ENCODE measurements around the gene NDC80.
"Not testable (repeated sequence)": the region's sequence is repeated elsewhere in the genome, so short reads cannot be mapped to it uniquely, and the experiment has no call there.

The NDC80 gene

DNA sequence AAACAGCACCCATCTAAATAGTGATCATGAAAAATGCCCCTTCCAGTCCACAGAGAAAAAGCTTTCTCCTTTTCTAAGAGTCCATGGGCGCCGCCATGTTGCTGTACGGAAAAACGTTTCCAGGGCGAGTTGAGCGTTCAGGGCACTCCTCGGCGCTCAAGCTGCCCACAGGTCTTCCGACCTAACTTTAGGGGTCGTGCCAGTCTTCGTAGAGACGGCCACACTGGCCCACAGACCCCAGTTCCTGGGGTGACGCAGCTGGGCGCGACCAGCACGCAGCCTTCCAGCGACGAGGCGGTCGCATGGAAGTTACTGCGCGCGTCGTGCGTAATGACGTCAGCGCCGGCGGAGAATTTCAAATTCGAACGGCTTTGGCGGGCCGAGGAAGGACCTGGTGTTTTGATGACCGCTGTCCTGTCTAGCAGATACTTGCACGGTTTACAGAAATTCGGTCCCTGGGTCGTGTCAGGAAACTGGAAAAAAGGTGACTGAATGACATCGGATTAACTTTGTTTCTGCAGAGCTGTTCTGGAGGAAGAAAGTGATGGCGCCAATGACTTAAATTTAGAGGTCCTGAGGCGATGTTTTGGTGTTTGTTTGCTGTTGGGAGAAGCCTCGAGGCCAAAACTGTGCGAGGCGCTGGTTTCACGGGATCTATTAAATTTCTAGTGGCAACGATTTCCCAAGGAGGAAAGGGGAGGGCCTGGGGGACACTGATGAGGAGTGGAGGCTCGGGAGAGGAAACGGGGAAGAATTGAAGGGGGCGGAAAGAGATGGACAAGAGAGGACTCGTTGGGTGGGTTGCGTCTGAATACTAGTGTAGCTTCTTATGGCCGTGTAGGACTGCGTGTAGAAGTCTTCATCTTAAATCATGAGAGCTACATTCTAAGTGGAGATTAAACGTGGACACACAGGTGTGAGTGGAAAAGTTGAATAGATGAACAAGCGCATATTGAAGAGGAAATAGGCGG lies at the start of gene NDC80, which contains the start of gene METTL4:
NDC80 (plus strand) TSS at position 358 of the 971 bp plus-strand sequence. CDS start 1,429 bp downstream, outside the sequence.
METTL4 (minus strand) TSS at position 306 of the 971 bp plus-strand sequence. CDS start 4,289 bp downstream, outside the sequence.
- DNase-seq (ENCODE audit: low read depth): peak; percentile 69

DNA sequence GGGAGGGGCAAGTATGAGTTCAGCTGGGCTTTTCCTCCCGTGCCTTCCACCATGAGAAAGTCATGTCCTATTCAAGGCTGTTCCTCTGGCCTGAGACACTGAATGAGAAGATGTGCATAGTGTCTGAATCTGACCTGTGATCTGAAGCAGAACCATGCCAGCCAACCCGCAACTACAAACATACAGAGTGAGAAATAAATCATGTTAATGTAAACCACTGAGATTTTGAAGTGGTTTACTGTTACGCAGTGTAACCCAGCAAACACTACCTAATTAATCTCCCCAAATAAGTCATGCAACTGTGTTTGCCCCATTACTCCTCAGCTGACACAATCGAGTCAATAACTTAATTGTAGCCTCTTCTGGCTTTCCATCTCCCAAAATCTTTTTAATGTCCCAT lies 49.2 kb upstream of the NDC80 start:
- DNase-seq (ENCODE audit: low read depth): no peak

DNA sequence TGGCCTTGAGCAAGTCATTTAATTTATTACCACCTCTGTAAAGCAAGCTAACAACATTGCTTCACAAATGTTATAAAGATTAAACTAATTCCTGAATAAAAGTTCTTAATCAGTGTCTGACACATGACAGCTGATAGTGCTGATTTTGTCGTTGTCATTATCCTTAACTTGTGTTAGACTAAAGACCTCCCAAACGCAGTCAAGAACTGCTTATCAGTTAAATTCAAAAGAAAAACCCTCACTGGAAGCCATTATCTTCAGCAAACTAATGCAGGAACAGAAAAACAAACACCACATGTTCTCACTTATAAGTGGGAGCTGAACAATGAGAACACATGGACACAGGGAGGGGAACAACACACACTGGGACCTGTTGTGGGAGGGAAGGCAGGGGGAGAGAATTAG lies 46.6 kb upstream of the NDC80 start:
- DNase-seq (ENCODE audit: low read depth): not testable (repeated sequence)

DNA sequence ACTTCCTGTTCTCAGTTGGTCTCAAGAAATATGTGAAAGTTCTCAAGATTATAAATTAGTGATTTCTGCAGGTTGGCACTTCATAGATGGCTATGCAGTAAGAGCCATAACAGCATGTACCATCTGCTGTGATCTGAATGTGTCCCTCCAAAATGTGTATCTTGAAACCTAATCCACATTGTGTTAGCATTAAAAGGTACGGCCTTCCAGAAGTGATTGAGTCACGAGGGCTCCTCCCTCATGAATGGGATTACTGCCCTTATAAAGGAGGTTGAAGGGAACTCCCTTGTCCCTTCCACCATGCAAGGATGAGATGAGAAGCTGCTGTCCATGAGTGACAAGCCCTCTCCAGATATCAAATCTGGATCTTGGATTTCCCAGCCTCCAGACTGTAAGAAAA lies 45.0 kb upstream of the NDC80 start:
- no peak for DNase-seq (ENCODE audit: low read depth)

DNA sequence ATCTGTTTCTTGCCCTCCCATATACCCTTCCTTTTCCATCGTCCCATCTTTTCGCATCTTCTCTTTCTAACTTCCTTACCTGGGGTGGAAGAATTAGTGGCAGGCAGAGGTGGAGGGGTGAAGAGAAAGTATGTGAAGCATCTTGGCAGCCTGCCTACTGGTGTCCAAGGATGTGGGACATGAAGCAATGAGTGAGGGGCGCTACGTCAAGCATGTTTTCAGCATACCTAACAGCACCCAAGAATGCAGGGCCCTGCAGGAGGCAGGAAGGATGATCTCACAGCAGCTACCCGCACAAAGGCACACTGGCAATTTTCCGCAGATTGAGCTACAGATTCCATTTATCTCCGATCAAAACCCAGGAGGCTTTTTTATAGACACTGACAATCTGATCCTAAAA lies 42.2 kb upstream of the NDC80 start:
- DNase-seq (ENCODE audit: low read depth): no peak

DNA sequence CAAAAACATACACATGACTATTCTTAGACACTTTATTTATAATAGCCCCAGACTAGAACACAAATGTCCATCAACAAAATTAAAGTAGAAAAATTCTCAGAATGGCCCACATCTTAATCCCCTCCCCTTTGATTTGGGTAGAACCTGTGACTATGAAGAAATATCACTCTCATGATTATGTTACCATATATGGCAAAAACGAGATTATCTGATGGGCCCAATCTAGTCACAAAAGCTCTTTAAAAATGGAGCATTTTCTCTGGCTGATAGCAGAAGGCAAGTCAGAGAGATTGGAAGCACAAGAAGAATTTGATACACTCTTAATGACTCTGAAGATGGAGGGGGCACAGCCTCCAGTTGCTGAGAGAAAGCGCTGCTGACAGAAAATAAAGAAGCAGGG lies 39.6 kb upstream of the NDC80 start:
- DNase-seq (ENCODE audit: low read depth): no peak

DNA sequence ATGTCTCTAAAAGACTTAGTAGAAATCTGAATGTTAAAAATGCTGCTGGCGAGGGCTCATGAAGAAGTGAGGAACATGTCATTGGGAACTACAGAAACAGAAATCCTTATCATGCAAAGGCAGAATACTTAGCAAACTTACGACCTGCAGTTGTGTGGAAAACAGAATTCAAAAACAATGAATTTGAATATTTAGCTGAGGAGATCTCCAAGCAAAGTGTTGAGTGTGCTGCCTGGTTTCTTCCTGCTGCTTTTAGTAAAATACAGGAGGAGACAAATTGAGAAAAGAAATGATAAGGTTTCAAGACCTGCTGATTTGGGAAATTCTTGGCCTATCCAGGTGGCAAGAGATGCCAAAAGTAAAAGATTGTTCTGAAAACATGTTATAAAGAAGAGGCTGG lies 38.6 kb upstream of the NDC80 start:
- no peak for DNase-seq (ENCODE audit: low read depth)

DNA sequence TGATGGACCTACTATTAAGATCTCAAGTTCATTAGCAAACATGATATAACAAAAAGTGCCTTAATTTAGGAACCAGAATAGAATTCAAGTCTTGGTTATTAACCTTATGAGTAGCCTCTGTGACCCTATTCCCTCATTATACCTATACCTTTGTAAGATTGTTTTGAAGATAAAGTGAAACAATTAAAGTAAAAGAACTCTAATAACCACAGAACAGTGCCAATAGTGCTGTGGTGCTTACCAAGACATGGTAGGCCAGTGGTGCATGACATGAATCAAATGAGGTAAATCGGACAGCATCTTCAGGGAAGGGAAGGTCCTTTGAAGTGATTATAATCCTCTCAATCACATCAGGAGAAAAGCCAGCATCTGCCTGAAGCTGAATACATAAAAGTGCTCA lies 36.5 kb upstream of the NDC80 start:
- no peak for DNase-seq (ENCODE audit: low read depth)

DNA sequence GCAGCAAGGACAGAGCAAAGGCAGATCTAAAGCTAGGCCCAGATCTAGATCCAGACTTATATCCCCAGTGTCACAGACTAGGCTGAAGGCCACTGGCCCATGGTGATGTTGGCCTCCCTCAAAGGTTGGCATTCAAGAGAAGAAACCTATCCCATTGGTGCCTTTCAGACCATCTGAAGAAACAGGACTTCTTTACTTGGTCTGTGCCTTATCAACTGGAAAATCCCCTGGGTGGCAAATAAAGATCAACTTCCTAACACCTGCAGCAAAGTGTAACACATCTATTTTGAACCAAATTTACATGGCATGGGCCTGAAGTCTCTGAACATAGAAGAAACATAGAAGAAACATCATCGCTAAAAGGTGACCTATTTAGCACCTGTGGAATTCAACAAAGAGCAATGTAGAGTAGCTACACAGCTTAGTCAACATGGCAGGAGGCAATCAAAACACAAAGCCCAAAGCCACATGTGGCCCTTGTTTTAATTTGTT lies 35.9 kb upstream of the NDC80 start:
- no peak for DNase-seq (ENCODE audit: low read depth)

DNA sequence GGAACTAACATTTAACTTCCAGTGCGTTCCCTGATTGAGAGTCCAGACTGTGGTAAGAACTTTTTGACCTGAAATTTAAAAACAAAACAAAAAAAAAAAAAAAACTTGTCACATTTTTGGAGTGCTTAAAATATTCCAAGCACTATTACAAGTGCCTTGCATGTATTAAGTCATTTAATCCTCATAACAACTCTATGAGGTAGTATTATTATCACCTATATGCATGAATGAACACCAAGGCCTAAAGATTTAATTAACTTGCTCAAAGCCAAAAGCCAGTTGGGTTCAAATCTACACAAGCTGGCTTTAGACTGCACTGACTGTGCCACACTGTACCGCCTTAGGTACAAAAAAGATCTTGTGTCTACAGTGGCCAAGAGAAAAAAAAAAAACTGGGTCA lies 35.3 kb upstream of the NDC80 start:
- no peak for DNase-seq (ENCODE audit: low read depth)

DNA sequence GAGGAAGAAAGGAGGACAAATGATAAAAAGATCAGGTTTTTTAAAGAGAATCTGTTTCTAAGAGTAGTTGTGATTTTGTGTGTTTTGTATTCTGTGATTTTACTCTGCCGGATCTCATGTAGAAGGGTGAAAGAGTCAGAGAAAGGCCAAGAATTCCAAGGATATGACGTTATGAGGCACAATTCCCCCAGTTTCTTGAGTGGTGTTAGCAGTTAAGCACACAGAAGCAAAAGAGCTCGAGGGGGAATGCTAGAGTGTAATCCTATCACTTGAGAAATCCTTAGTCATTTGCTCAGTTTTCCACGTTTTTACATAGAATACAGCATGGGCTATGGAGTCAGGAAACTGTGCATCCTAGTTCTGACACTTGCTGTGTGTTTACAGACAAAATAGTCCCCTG lies 34.9 kb upstream of the NDC80 start:
- no peak for DNase-seq (ENCODE audit: low read depth)

DNA sequence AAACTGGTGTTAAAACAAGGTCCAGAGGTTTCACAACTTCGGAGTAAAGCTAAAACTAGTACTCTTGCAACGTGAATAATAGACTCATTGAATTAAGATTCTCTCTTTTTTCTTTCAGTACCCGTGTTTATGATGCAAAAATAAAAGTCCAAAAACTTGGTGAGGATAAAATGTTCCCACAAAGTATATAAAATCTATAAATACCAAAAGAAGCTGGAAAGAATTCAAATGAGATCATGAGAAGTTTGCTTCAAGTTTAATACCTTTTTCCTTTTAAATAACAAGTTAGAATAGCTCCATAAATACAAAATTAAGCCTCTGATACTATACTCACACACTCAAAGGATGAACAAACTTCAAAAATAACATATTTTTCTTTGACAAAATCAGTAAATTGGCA lies 34.1 kb upstream of the NDC80 start:
- DNase-seq (ENCODE audit: low read depth): no peak

DNA sequence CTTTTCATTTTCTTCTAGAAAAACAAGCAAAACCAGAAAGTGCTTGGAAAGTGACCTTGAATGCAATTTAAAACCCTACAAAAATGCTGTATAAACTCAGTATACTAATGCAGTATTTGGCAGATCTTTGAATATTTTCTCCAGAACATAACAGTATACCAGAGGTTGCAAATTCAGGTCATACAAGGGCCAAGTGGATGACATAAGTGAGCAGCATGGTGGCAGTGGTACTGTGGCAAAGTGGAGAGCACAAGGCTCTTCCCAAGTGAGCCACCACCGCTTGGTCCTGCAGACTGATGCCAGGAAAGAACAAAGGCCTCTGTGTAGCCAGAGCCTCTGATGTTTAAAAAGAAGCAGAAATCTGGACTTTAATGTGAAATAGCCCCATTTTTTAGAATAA lies 33.1 kb upstream of the NDC80 start:
- no peak for DNase-seq (ENCODE audit: low read depth)

DNA sequence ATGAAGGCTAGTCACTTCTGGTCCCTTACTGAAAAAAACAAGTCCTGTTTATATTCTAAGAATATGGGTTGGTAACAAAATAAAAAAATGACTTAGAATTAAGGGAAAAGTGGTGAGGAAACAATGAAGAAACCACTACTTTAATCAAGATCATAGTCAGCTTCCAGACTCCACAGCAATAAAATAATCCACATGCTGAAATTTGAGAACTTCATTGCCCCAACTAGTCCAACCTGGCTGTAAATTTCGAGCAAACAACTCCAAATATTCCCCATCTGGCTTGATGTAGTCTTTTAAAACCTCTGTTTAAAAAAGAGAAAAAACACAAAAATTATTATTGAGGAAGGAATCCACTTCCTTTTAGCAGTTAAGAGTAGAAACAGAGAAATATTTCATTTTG lies 32.5 kb upstream of the NDC80 start:
- no peak for DNase-seq (ENCODE audit: low read depth)

DNA sequence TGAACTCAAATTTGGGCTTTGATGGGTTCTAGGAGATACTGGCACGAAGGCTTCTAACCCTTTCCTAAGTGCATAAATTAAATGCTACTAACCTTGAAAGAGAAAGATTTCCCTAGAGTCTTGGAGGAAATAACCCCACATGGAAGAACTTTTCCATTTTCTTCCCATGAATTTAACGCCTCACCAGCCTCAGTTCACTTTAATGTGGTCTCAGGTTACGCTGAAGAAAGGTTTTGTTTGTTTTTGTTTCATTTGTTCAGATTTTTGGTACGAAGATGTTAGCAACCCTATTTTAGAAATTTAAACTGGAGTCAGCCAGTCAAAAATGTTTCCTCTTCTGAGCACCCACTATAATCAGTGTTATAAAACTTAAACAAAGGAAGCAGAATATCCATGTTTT lies 30.8 kb upstream of the NDC80 start:
- DNase-seq (ENCODE audit: low read depth): no peak

DNA sequence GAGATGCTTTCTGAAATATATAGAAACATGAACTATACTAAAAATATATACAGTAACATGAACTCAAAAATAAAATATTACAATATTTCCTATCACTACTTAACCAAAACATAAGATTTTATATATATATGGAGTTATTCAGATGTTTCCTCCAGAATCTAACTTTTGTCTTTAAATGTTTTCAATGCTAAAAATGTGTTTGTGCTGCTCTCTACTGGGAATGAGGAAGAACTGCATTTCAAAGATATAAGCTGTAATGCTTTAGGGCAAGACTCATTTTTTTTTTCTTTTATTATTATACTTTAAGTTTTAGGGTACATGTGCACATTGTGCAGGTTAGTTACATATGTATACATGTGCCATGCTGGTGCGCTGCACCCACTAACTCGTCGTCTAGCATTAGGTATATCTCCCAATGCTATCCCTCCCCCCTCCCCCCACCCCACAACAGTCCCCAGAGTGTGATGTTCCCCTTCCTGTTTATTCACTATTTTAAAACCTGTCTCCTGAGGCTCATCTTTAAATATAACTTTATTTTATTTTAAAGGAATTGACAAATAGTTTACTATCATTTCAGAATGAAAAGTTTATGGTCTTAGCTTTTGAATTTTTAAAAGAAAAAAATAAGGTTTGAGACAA lies 29.3 kb upstream of the NDC80 start:
- DNase-seq (ENCODE audit: low read depth): not testable (repeated sequence)

DNA sequence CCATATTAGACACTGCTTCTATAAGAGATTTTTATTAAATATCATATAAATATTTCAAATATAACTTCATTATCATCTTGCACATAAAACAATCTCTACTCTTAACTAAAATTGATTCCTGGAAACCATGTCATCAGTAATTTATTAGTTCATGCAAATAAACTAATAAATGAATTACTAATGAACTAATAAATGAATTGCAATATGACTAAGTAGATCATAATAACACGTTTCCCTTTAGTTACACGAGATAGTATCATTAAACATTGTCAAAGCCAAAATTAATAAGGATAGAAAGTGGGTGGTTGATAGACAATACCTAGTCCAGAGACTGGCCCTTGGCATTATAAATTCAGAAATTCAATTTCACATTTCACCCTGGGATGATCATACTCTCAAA lies 26.2 kb upstream of the NDC80 start:
- DNase-seq (ENCODE audit: low read depth): no peak

DNA sequence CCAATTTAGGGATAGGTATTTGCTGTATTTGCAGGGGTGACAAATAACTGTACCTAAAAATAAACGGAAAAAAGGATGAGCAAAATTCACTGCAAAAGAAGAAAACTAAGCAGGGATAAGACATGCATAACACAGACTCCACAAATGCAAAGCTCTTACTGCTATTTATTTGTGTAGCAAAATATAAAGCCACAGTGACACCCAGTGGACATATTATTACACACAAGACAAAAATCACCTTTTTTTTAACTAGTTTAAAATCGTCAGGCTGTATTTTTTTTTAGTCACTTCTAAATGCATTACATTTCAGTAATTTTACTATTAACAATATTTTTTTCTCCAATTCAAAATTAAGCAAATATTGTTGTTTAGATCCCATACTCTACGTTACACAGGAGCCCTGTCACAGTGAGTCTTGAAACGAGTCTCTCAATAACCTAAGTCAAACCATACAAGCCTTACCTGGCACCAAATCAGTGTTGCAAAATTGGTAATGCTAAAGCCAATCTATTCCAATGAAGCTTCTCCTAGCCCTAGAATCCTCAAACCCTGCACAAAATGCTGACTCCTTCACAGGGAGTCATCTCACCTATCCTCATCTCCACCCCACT lies 23.8 kb upstream of the NDC80 start:
- no peak for DNase-seq (ENCODE audit: low read depth)

DNA sequence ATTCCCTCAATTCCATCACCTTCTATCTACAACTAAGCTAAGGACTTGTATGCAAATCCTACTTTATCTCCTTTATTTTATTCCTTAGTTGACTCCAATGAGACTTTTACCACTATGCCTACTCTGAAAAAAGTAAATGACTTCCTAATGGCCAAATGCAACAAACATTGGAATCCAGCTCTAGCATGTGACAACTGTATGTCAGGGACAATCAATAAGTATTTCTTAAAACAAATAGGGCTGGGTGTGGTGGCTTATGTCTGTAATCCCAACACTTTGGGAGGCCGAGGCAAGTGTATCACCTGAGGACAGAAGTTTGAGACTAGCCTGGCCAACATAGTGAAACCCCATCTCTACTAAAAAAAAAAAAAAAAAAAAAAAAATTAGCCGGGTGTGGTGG lies 21.9 kb upstream of the NDC80 start:
- no peak for DNase-seq (ENCODE audit: low read depth)

DNA sequence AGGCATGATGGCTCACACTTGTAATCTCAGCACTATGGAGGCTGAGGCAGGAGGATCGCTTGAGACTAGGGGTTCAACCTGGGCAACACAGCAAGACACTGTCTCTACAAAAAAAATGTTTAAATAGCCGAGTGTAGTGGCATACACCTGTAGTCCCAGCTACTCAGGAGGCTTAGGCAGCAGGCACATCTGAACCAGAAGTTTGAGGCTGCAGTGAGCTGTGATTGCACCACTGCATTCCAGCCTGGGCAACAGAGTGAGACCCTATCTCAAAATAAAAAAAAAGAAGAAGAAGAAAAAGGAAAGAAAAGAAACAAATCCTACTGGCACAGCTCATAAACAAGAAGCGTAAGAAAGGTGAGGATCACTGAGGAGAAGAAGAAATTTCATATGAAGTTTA lies 19.9 kb upstream of the NDC80 start:
- DNase-seq (ENCODE audit: low read depth): no peak

DNA sequence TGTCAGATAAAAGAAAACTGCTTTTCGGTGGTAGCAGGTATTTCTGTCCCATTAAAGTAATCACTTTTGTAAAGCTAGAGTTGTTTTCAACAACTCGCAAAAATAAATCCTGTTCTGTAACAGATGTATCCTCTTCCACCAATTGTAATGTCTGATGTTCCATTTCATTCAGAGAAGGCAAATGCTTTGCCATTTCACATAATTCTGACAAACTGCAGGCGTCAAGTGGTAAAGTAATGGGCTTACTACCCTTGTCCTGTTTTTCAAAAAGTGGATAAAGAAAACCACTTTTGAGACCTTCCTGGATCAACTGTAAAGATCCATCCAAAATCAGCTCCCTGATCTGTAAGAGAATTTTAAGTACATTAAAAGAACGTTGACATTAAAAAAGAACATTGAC lies 16.7 kb upstream of the NDC80 start:
- DNase-seq (ENCODE audit: low read depth): no peak

DNA sequence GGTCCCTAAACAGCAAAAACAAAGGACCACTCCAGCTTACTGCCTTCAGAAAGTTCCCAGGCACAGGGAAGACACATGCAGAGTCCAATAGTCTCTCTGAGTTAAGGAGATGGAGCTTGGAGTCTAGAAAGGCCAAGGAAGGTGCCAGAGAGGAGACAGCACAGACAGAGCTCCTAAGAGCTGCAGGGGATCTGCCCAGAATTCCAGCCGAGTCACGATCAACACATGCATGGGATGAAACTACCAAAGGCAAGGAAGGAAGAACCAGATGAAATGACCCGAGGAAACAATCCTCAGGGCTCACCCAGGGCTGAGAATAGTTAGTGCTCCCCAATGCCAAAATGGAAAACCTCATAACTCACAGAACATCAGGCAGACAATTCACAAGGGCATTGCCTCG lies 15.5 kb upstream of the NDC80 start:
- DNase-seq (ENCODE audit: low read depth): no peak

DNA sequence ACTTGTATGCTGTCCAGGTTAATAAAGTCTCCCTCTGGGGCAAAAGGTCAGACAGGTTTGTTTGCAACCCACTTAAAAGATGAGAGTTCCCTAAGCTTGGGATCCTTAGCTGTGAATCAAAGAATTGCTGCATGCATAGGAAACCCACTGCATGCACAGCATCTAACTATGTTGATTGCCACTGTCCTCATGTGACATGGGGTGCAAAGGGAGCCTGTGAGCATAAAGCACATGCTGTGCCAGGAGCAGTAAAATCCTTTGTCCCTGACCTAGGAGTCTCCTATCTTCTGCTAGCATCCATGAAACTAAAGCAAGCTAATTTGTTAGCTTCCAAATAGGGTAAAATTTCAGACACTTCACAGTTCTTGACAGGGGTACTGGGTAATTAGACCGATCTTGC lies 13.8 kb upstream of the NDC80 start:
- no peak for DNase-seq (ENCODE audit: low read depth)
